ENCODE measurements around the gene EEF2KMT.

DNA sequence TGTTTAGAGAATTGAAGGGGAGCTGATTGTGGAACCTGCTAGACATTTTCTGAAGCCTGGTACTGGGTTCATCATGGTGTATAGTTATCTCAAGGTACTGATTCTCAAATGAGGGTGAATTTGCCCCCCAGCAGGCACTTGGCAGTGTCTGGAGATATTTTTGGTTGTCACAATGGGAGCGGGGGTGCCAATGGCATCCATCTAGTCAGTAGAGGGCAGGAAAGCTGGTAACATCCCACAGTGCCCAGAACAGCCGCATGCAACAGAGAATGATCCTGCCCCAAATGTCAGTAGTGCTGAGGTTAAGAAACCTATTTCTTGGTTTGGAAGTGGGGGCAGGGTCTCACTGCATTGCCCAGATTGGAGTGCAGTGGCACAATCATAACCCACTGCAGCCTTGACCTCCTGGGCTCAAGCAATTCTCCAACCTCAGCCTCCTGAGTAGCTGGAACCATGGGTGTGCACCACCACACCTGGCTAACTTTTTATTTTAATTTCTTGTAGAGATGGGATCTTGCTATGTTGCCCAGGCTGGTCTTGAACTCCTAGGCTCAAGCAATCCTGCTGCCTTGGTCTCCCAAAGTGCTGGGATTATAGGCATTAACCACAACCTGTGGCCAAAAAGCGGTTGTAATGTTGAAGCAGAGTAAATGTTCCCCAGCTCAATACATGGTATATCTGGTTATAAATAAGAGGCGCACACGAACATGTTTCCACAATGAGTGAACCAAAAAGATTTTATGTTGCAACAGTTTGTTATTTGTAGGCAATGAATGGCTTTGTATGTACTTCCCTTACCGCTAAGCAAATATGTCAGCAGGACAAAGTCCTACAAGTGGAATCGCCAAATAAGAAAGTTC, 46.4 kb upstream of the EEF2KMT start:
- TF ChIP-seq, protein P1, sequence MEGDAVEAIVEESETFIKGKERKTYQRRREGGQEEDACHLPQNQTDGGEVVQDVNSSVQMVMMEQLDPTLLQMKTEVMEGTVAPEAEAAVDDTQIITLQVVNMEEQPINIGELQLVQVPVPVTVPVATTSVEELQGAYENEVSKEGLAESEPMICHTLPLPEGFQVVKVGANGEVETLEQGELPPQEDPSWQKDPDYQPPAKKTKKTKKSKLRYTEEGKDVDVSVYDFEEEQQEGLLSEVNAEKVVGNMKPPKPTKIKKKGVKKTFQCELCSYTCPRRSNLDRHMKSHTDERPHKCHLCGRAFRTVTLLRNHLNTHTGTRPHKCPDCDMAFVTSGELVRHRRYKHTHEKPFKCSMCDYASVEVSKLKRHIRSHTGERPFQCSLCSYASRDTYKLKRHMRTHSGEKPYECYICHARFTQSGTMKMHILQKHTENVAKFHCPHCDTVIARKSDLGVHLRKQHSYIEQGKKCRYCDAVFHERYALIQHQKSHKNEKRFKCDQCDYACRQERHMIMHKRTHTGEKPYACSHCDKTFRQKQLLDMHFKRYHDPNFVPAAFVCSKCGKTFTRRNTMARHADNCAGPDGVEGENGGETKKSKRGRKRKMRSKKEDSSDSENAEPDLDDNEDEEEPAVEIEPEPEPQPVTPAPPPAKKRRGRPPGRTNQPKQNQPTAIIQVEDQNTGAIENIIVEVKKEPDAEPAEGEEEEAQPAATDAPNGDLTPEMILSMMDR (conservative IDR thresholded peaks at IDR 0.05 in 1 of 2, IDR thresholded peaks at IDR 0.05 in 1 of 2; ENCODE audit: low read depth in 1 of 2, low read length in 2 of 2): no peak
- no peak for TF ChIP-seq EZH2 (IDR thresholded peaks at IDR 0.05; ENCODE audit: low read length, missing control alignments)

Measured in fibroblast of lung (primary cell).